Astrocyte of the hippocampus (primary cell): ENCODE measurements around the gene ANO3.
"Not testable (repeated sequence)": the region's sequence is repeated elsewhere in the genome, so short reads cannot be mapped to it uniquely, and the experiment has no call there.

Experiments used
- DNase-seq: peaks from one replicate; pipeline ENCODE4 v3.0.0; 2011; ENCODE audit warnings: low read depth, low spot score

ANO3 gene

GRCh38 chr11:26331911-26332571 lies at the start of gene ANO3:
Gene ANO3, plus strand, starts transcription at chr11:26332130. Its CDS starts 146 bp downstream, at chr11:26332276.
- peak; percentile 91 for DNase-seq

- DNase-seq: no peak
These were observed 48.0 kb upstream of the ANO3 start for GRCh38 chr11:26283852-26284408.

GRCh38 chr11:26285608-26286007 lies 46.3 kb upstream of the ANO3 start:
- no peak for DNase-seq

- DNase-seq: peak; percentile 43
These were observed 45.4 kb upstream of the ANO3 start for GRCh38 chr11:26286472-26287066.

- DNase-seq: peak; percentile 2
These were observed 44.8 kb upstream of the ANO3 start for GRCh38 chr11:26287067-26287518.

- DNase-seq: peak; percentile 63
These were observed 34.5 kb upstream of the ANO3 start for GRCh38 chr11:26297189-26297975.

GRCh38 chr11:26316372-26316771 lies 15.6 kb upstream of the ANO3 start:
- DNase-seq: not testable (repeated sequence)

GRCh38 chr11:26319906-26320305 lies 12.0 kb upstream of the ANO3 start:
- no peak for DNase-seq

GRCh38 chr11:26321516-26321915 lies 10.4 kb upstream of the ANO3 start:
- DNase-seq: no peak

- DNase-seq: no peak
These were observed 9.4 kb upstream of the ANO3 start for GRCh38 chr11:26322335-26323067.

- no peak for DNase-seq
These were observed 8.1 kb upstream of the ANO3 start for GRCh38 chr11:26323837-26324236.

- no peak for DNase-seq
These were observed 7.7 kb upstream of the ANO3 start for GRCh38 chr11:26324270-26324669.

- no peak for DNase-seq
These were observed 5.0 kb upstream of the ANO3 start for GRCh38 chr11:26326793-26327400.

GRCh38 chr11:26329206-26329605 lies 2.7 kb upstream of the ANO3 start:
- DNase-seq: no peak

GRCh38 chr11:26330262-26330661 lies 1.7 kb upstream of the ANO3 start:
- DNase-seq: no peak

- no peak for DNase-seq
These were observed 614 bp downstream of the ANO3 start for GRCh38 chr11:26332572-26332915.

GRCh38 chr11:26333906-26334305 lies 2.0 kb downstream of the ANO3 start:
- DNase-seq: no peak

- DNase-seq: no peak
These were observed 4.0 kb downstream of the ANO3 start for GRCh38 chr11:26335903-26336302.

- no peak for DNase-seq
These were observed 12.7 kb downstream of the ANO3 start for GRCh38 chr11:26344647-26345046.

- no peak for DNase-seq
These were observed 16.8 kb downstream of the ANO3 start for GRCh38 chr11:26348776-26349175.

- DNase-seq: no peak
These were observed 18.1 kb downstream of the ANO3 start for GRCh38 chr11:26350002-26350401.
